Measurements from ENCODE around the gene CDK5RAP2. TPM values are rescaled to one million over a fixed set of nuclear protein-coding genes. Genes with fewer than 3 reads are reported as not detected.
"Not testable (repeated sequence)": the region's sequence is repeated elsewhere in the genome, so short reads cannot be mapped to it uniquely, and the experiment has no call there.

The CDK5RAP2 gene
- total RNA-seq, 4 donors from 2014 or later: 53.5 to 74.2 (median 55.7) TPM

DNA sequence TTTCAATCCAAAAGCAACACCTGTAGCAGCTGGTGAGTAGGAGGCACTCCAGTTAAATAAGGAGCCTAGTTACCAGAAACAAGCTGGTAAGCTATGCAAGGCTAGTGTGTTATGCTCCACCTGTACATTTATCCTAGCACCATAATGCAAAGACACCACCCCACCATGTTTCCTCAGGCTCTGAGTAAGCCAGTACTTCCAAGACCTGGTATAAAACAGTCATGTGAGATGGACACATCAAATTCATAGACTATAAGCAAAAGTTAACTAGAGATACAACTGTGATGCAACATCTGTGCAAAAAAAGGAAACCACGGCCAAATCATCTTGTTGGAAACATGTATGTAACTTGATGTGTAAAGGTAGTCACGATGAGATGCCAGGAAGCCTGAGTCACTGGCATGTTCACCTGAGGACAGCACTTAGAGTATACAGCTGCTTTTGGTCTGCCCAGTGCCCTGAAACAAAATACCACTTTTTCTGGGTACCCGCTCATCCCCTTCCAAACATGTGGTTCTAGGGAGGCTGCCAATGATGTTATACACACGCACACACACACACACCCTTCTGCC lies 66.1 kb downstream of the CDK5RAP2 start:
- DNase-seq (ENCODE audit: low spot score in 2 of 2): no peak

GRCh38 chr9:120510816-120511215 lies 69.2 kb downstream of the CDK5RAP2 start:
- no peak overlapping the region for H3K4me3 ChIP-seq (ENCODE audit: low read depth, poor library complexity, severe bottlenecking)
- intact Hi-C loops (cut with DNase I; ENCODE audit: low total_unique reads): no loop called here
- 94 to 96% methylated on average over 3 of the region's 3 CpGs for WGBS, 2 donors
- no peak for TF ChIP-seq POLR2A (IDR thresholded peaks at IDR 0.05)
- TF ChIP-seq CTCF (IDR thresholded peaks at IDR 0.05): no peak
- no peak for DNase-seq (ENCODE audit: low spot score in 2 of 2)

More for the DNA sequence above, 66.1 kb downstream of the CDK5RAP2 start:
- no peak overlapping the region for H3K4me3 ChIP-seq (ENCODE audit: low read depth, poor library complexity, severe bottlenecking)
- WGBS, 2 donors: 72 to 81% methylated on average over 4 of the region's 4 CpGs
- TF ChIP-seq CTCF (IDR thresholded peaks at IDR 0.05): no peak
- no peak for TF ChIP-seq POLR2A (IDR thresholded peaks at IDR 0.05)
- intact Hi-C loops (cut with DNase I; ENCODE audit: low total_unique reads): no loop called here

- no peak for DNase-seq (ENCODE audit: low spot score in 2 of 2)
- no peak for TF ChIP-seq CTCF (IDR thresholded peaks at IDR 0.05)
- TF ChIP-seq POLR2A (IDR thresholded peaks at IDR 0.05): no peak
- intact Hi-C loops (cut with DNase I; ENCODE audit: low total_unique reads): no loop called here
- 82 to 92% methylated on average over 3 of the region's 3 CpGs for WGBS, 2 donors
- no peak overlapping the region for H3K4me3 ChIP-seq (ENCODE audit: low read depth, poor library complexity, severe bottlenecking)
Observed at GRCh38 chr9:120507936-120508510, 71.9 kb downstream of the CDK5RAP2 start.

GRCh38 chr9:120505186-120505585 lies 74.8 kb downstream of the CDK5RAP2 start:
- 87 to 92% methylated on average over 4 of the region's 4 CpGs for whole genome bisulfite sequencing, 2 donors
- TF ChIP-seq CTCF (IDR thresholded peaks at IDR 0.05) (no peak), POLR2A (IDR thresholded peaks at IDR 0.05) (no peak)
- intact Hi-C loops (cut with DNase I; ENCODE audit: low total_unique reads): no loop called here
- DNase-seq (ENCODE audit: low spot score in 2 of 2): no peak
- H3K4me3 ChIP-seq (ENCODE audit: low read depth, poor library complexity, severe bottlenecking): no peak overlapping the region

GRCh38 chr9:120500733-120501132 lies 79.2 kb downstream of the CDK5RAP2 start:
- 95 to 96% methylated on average over 5 of the region's 5 CpGs for WGBS, 2 donors
- no peak overlapping the region for H3K4me3 ChIP-seq (ENCODE audit: low read depth, poor library complexity, severe bottlenecking)
- DNase-seq (ENCODE audit: low spot score in 2 of 2): no peak
- intact Hi-C loops (cut with DNase I; ENCODE audit: low total_unique reads): no loop called here
- TF ChIP-seq CTCF (IDR thresholded peaks at IDR 0.05) (no peak), POLR2A (IDR thresholded peaks at IDR 0.05) (no peak)

- DNase-seq (ENCODE audit: low spot score in 2 of 2); H3K4me3 ChIP-seq (ENCODE audit: low read depth, poor library complexity, severe bottlenecking): not testable (repeated sequence)
- 76 to 81% methylated on average over 5 of the region's 5 CpGs for WGBS, 2 donors
Observed at GRCh38 chr9:120497865-120498264, 82.1 kb downstream of the CDK5RAP2 start.

DNA sequence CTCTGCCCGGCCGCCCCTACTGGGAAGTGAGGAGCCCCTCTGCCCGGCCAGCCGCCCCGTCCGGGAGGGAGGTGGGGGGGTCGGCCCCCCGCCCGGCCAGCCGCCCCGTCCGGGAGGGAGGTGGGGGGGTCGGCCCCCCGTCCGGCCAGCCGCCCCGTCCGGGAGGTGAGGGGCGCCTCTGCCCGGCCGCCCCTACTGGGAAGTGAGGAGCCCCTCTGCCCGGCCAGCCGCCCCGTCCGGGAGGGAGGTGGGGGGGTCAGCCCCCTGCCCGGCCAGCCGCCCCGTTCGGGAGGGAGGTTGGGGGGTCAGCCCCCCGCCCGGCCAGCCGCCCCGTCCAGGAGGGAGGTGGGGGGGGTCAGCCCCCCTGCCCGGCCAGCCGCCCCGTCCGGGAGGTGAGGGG lies 83.5 kb downstream of the CDK5RAP2 start:
- DNase-seq (ENCODE audit: low spot score in 2 of 2); intact Hi-C loops (cut with DNase I; ENCODE audit: low total_unique reads); H3K4me3 ChIP-seq (ENCODE audit: low read depth, poor library complexity, severe bottlenecking): not testable (repeated sequence)
- WGBS, 2 donors: no CpG with 5 or more reads among the region's 37 CpGs

More at GRCh38 chr9:120497865-120498264, 82.1 kb downstream of the CDK5RAP2 start:
- intact Hi-C loops (cut with DNase I; ENCODE audit: low total_unique reads): not testable (repeated sequence)
